ENCODE results near the gene MPZ.

The MPZ gene

DNA sequence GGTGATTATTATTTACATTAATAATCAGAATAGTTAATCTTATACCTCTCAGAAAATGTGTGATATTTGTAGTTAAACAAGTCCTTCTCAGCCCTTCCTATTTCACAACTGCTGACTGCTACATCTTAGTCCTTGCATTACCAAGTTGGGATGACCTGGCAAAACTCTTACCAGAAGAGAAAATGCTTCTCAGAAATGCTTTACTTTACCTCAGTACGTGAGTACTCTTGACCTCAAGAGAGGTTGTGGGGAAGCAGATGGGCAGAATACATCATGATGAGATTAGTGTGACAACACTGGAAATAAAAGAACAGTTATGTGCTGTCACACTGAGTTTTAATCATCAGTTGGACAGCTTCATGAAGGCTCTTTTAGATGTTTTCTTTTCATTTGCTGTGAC is 41.7 kb upstream of the MPZ start:
- H3K79me2 ChIP-seq (ENCODE audit: insufficient read depth, low read length) = no peaks in the 10 kb centered on the region
- no peaks in the 10 kb centered on the region for H3K9me2 ChIP-seq (replicated peaks; ENCODE audit: insufficient read depth, low read length)
- H3K36me3 ChIP-seq (ENCODE audit: low read length) = no peaks in the 10 kb centered on the region
- H3K4me2 ChIP-seq (ENCODE audit: low read depth, low read length, poor library complexity, severe bottlenecking) = no peak overlapping the region
- H3K9me3 ChIP-seq (ENCODE audit: insufficient read depth, low read length) = no peaks in the 10 kb centered on the region
- no peaks in the 10 kb centered on the region for H4K20me1 ChIP-seq (ENCODE audit: low read depth, low read length)
- TF ChIP-seq CTCF (IDR thresholded peaks at IDR 0.05; ENCODE audit: insufficient read depth, low read length, poor library complexity, severe bottlenecking) (no peak), EZH2phosphoT487 (conservative IDR thresholded peaks at IDR 0.05; ENCODE audit: low read length) (no peak)
- no peaks in the 10 kb centered on the region for H3K27me3 ChIP-seq (ENCODE audit: low read length)
- no peaks in the 10 kb centered on the region for H3F3A ChIP-seq (ENCODE audit: insufficient read depth)
- no peak overlapping the region for H3K9ac ChIP-seq (ENCODE audit: low read length)
- H3K4me3 ChIP-seq (ENCODE audit: insufficient read depth, low read length, poor library complexity, severe bottlenecking) = no peak overlapping the region
- H3K27ac ChIP-seq (ENCODE audit: low read depth, low read length) = no peak overlapping the region
- no peak overlapping the region for H2AFZ ChIP-seq (ENCODE audit: low read depth, low read length, severe bottlenecking)

DNA sequence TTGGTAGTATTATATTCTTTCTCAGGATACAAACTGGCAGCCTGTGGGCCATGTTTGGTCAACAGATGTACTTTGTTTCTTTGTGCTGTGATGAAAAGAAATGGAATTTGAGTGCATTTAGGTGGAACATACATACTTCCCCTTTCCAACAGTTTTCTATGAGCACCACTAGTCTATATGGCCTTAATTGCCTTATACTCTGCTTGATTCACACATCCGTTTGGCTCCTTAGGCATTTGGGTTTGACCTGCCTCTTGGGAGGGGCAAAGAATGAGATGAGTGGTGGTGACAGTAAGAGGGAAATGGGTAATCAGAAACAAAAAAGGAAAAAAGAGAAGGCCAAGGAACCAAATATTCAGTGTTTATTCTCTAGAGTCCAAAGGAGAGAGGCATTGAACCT is 40.9 kb upstream of the MPZ start:
- Histone ChIP-seq H3F3A (ENCODE audit: insufficient read depth) (no peaks in the 10 kb centered on the region), H3K79me2 (ENCODE audit: insufficient read depth, low read length) (no peaks in the 10 kb centered on the region), H3K9ac (ENCODE audit: low read length) (no peak overlapping the region), H3K36me3 (ENCODE audit: low read length) (no peaks in the 10 kb centered on the region), H3K27me3 (ENCODE audit: low read length) (no peaks in the 10 kb centered on the region), H3K4me2 (ENCODE audit: low read depth, low read length, poor library complexity, severe bottlenecking) (no peak overlapping the region), H3K9me3 (ENCODE audit: insufficient read depth, low read length) (no peaks in the 10 kb centered on the region), H3K9me2 (replicated peaks; ENCODE audit: insufficient read depth, low read length) (no peaks in the 10 kb centered on the region), H3K4me3 (ENCODE audit: insufficient read depth, low read length, poor library complexity, severe bottlenecking) (no peak overlapping the region), H2AFZ (ENCODE audit: low read depth, low read length, severe bottlenecking) (no peak overlapping the region), H3K27ac (ENCODE audit: low read depth, low read length) (no peak overlapping the region), H4K20me1 (ENCODE audit: low read depth, low read length) (no peaks in the 10 kb centered on the region)
- no peak for TF ChIP-seq CTCF (IDR thresholded peaks at IDR 0.05; ENCODE audit: insufficient read depth, low read length, poor library complexity, severe bottlenecking)
- no peak for TF ChIP-seq EZH2phosphoT487 (conservative IDR thresholded peaks at IDR 0.05; ENCODE audit: low read length)

GRCh38 chr1:161342821-161343220 is 33.1 kb upstream of the MPZ start:
- no peaks in the 10 kb centered on the region for H3F3A ChIP-seq (ENCODE audit: insufficient read depth)
- no peak overlapping the region for H3K27ac ChIP-seq (ENCODE audit: low read depth, low read length)
- no peak overlapping the region for H2AFZ ChIP-seq (ENCODE audit: low read depth, low read length, severe bottlenecking)
- no peak overlapping the region for H3K9ac ChIP-seq (ENCODE audit: low read length)
- H3K9me2 ChIP-seq (replicated peaks; ENCODE audit: insufficient read depth, low read length) = no peaks in the 10 kb centered on the region
- no peak for TF ChIP-seq EZH2phosphoT487 (conservative IDR thresholded peaks at IDR 0.05; ENCODE audit: low read length)
- TF ChIP-seq CTCF (IDR thresholded peaks at IDR 0.05; ENCODE audit: insufficient read depth, low read length, poor library complexity, severe bottlenecking) = no peak
- no peaks in the 10 kb centered on the region; the same call in 1 of the 2 replicates for H3K36me3 ChIP-seq (ENCODE audit: low read length)
- H3K4me3 ChIP-seq (ENCODE audit: insufficient read depth, low read length, poor library complexity, severe bottlenecking) = no peak overlapping the region
- no peaks in the 10 kb centered on the region for H3K79me2 ChIP-seq (ENCODE audit: insufficient read depth, low read length)
- H3K9me3 ChIP-seq (ENCODE audit: insufficient read depth, low read length) = no peaks in the 10 kb centered on the region
- no peaks in the 10 kb centered on the region for H3K27me3 ChIP-seq (ENCODE audit: low read length)
- no peaks in the 10 kb centered on the region for H4K20me1 ChIP-seq (ENCODE audit: low read depth, low read length)
- no peak overlapping the region for H3K4me2 ChIP-seq (ENCODE audit: low read depth, low read length, poor library complexity, severe bottlenecking)
